GM10266 (cell line): ENCODE measurements around the gene ZNF579.

ENCODE experiments used
- DNase-seq: peaks from one replicate; pipeline ENCODE4 v3.0.0; 2012; ENCODE audit errors: extremely low spot score
- CTCF ChIP-seq: IDR thresholded peaks from 2 replicates; pipeline ENCODE4 v1.5.1; 2012; ENCODE audit warnings: mild to moderate bottlenecking, low read depth; ENCODE audit not compliant: control insufficient read depth, insufficient read depth; ENCODE audit errors: missing control alignments

The ZNF579 gene

GRCh38 chr19:55566823-55567222, 13.8 kb downstream of the ZNF579 start:
- TF ChIP-seq CTCF = no peak
- DNase-seq = no peak

- TF ChIP-seq CTCF = no peak
- DNase-seq = no peak
Observed at GRCh38 chr19:55563261-55563690, 17.4 kb downstream of the ZNF579 start.

GRCh38 chr19:55559684-55560083, 21.0 kb downstream of the ZNF579 start:
- no peak for DNase-seq
- TF ChIP-seq CTCF = no peak

- TF ChIP-seq CTCF = no peak
- DNase-seq = no peak
Observed at GRCh38 chr19:55554741-55555152, 25.9 kb downstream of the ZNF579 start.

GRCh38 chr19:55554302-55554701, 26.3 kb downstream of the ZNF579 start:
- TF ChIP-seq CTCF = no peak
- no peak for DNase-seq

GRCh38 chr19:55553217-55554182, 27.1 kb downstream of the ZNF579 start:
- no peak for TF ChIP-seq CTCF
- DNase-seq = no peak

GRCh38 chr19:55552620-55553019, 28.0 kb downstream of the ZNF579 start:
- TF ChIP-seq CTCF = no peak
- no peak for DNase-seq
